CD14-positive monocyte (primary cell): Measurements from ENCODE around the gene CLPSL1. TPM values are rescaled to one million over a fixed set of nuclear protein-coding genes. Genes with fewer than 3 reads are reported as not detected.

Experiments
- DNase-seq, 3 donors: peaks; one replicate each; pipeline ENCODE4 v3.0.0-alpha.2; 2011 to 2022
- H2AFZ ChIP-seq: 2 replicates; pipeline ENCODE4 v1.6.0; 2012; ENCODE audit warnings: mild to moderate bottlenecking, low read depth, low read length, inconsistent platforms; ENCODE audit not compliant: insufficient read depth, poor library complexity, severe bottlenecking
- H3K27ac ChIP-seq, 2 donors: 1 replicate in 1 of 2; 2 replicates in 1 of 2; pipeline ENCODE4 v1.5.1; 2012 to 2013; ENCODE audit warnings: low read length in 2 of 2, control low read depth in 1 of 2, inconsistent platforms in 1 of 2, low read depth in 1 of 2, mild to moderate bottlenecking in 1 of 2
- H3K27me3 ChIP-seq, 2 donors: one replicate each; pipeline versions ENCODE4 v1.6.0 to v1.6.1; 2011 to 2013; ENCODE audit warnings: low read length in 2 of 2; ENCODE audit not compliant: control insufficient read depth in 2 of 2, insufficient read depth in 2 of 2
- H3K36me3 ChIP-seq, 2 donors: replicated peaks in 1 of 2; 1 replicate in 1 of 2; 2 replicates in 1 of 2; pipeline versions ENCODE4 v1.5.1 to v1.6.1; 2012 to 2013; ENCODE audit warnings: low read length in 2 of 2, control low read depth in 1 of 2, inconsistent platforms in 1 of 2, mild to moderate bottlenecking in 1 of 2; ENCODE audit not compliant: insufficient read depth in 2 of 2, control insufficient read depth in 1 of 2
- H3K4me1 ChIP-seq, 2 donors: 1 replicate in 1 of 2; 2 replicates in 1 of 2; pipeline versions ENCODE4 v1.5.1 to v1.6.1; 2012 to 2013; ENCODE audit warnings: low read length in 2 of 2, control low read depth in 1 of 2, inconsistent platforms in 1 of 2, mild to moderate bottlenecking in 1 of 2, moderate library complexity in 1 of 2; ENCODE audit not compliant: insufficient read depth in 2 of 2, control insufficient read depth in 1 of 2
- H3K4me2 ChIP-seq: replicated peaks from 2 replicates; pipeline ENCODE3; 2012; ENCODE audit warnings: low read length, moderate library complexity, mild to moderate bottlenecking; ENCODE audit not compliant: poor library complexity, severe bottlenecking; ENCODE audit errors: extremely low read depth
- H3K4me3 ChIP-seq, 3 experiments: fragments of 200-600 bp in 1 of 3; sonication (generic) in 1 of 3; replicated peaks in 1 of 3; 1 replicate in 2 of 3; 2 replicates in 1 of 3; pipeline ENCODE4 v1.5.1; 2011 to 2013; ENCODE audit warnings: low read length in 3 of 3, mild to moderate bottlenecking in 3 of 3, control low read depth in 2 of 3, low read depth in 2 of 3, inconsistent platforms in 1 of 3, moderate library complexity in 1 of 3
- H3K79me2 ChIP-seq: 2 replicates; pipeline ENCODE4 v1.6.0; 2012; ENCODE audit warnings: mild to moderate bottlenecking, control low read depth, inconsistent platforms, low read length, moderate library complexity; ENCODE audit not compliant: insufficient read depth
- H3K9ac ChIP-seq: 2 replicates; pipeline ENCODE4 v1.6.0; 2017; ENCODE audit warnings: low read length, mild to moderate bottlenecking; ENCODE audit not compliant: insufficient read depth, poor library complexity, severe bottlenecking
- H3K9me3 ChIP-seq, 2 donors: replicated peaks in 1 of 2; 1 replicate in 1 of 2; 2 replicates in 1 of 2; pipeline versions ENCODE4 v1.5.1 to v1.6.1; 2012 to 2013; ENCODE audit warnings: low read length in 2 of 2, control low read depth in 1 of 2; ENCODE audit not compliant: control insufficient read depth in 1 of 2, insufficient read depth in 1 of 2
- H4K20me1 ChIP-seq: 2 replicates; pipeline ENCODE4 v1.6.0; 2012; ENCODE audit warnings: mild to moderate bottlenecking, low read length, control low read depth, moderate library complexity; ENCODE audit not compliant: insufficient read depth
- H3K27ac Mint-ChIP-seq, 7 donors: one replicate each; pipeline ENCODE4 v1.8.0; 2020; ENCODE audit warnings: mild to moderate bottlenecking in 7 of 7, mixed read lengths in 7 of 7, moderate library complexity in 6 of 7, inconsistent platforms in 2 of 7
- H3K27me3 Mint-ChIP-seq, 3 donors: one replicate each; pipeline ENCODE4 v1.8.0; 2021 to 2022; ENCODE audit warnings: low read depth in 3 of 3, mild to moderate bottlenecking in 3 of 3, mixed read lengths in 3 of 3, moderate library complexity in 3 of 3, inconsistent platforms in 1 of 3
- H3K36me3 Mint-ChIP-seq, 2 donors: one replicate each; pipeline ENCODE4 v1.8.0; 2020; ENCODE audit warnings: mixed read lengths in 2 of 2, inconsistent platforms in 1 of 2, mild to moderate bottlenecking in 1 of 2
- H3K4me1 Mint-ChIP-seq: one replicate; pipeline ENCODE4 v1.8.0; 2020; ENCODE audit warnings: mild to moderate bottlenecking, mixed read lengths
- H3K4me3 Mint-ChIP-seq, 2 donors: one replicate each; pipeline ENCODE4 v1.8.0; 2020; ENCODE audit warnings: mild to moderate bottlenecking in 2 of 2, mixed read lengths in 2 of 2, moderate library complexity in 1 of 2
- H3K9me3 Mint-ChIP-seq, 7 donors: one replicate each; pipeline ENCODE4 v1.8.0; 2020 to 2022; ENCODE audit warnings: mixed read lengths in 7 of 7, mild to moderate bottlenecking in 6 of 7, moderate library complexity in 6 of 7, inconsistent platforms in 2 of 7
- WGBS: methylation state at CpG from one replicate; pipeline ENCODE4 v1.1.5; 2013; ENCODE audit warnings: missing lambda C conversion rate; ENCODE audit not compliant: insufficient coverage; 5-methylcytosine and 5-hydroxymethylcytosine counted together
- intact Hi-C, 2 donors: fragments of 100-400 bp; cut with micrococcal nuclease; formaldehyde crosslinking; loops; one replicate each; pipeline versions ENCODE4 v1.15.0 to v1.15.1; 2023
- polyA plus RNA-seq, 3 donors: library from polyadenylated mRNA; depleted of rRNA in 1 of 3; unstranded in 2 of 3; stranded (reverse) in 1 of 3; fragments of 300-500 nt in 2 of 3; fragments of >200 nt in 1 of 3; fragmentation: Illumina TruSeq in 2 of 3; gene quantifications; 1 replicate in 2 of 3; 2 replicates in 1 of 3; pipeline ENCODE4 v1.2.3, GENCODE V29; 2012 to 2021
- TF ChIP-seq, protein P1 (sequence below): fragments of 200-600 bp; IDR thresholded peaks from one replicate; pipeline ENCODE4 v1.8.0; 2022; ENCODE audit warnings: antibody characterized with exemption, mild to moderate bottlenecking

CLPSL1 gene
- polyA plus RNA-seq, 3 donors, result not detected

DNA sequence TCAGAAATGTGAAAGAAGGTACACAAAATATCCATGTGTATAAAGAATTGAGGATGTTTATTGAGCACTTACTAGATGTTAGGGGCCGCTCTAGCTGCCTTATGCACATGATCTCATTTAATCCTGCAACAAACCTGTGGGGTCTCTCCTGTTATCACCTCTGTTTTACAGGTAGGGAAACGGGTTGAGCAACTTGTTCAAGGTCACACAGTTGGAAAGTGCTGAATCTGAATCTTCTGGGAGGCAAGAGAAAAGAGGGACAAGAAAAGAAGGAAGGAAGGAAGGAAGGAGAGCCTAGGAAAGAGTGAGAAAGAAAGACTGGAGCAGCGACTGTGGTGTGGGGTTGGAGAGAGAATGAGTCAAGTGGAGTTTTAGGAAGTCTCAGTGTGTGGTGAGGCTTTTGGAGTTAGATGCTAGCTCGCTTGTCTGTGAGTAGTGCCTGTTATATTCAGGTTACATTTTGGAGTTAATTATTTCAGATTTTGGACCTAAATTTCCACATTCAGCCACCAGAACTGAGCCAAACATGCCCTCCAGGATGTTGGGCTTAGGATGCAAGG is 7.7 kb downstream of the CLPSL1 start:
- TF ChIP-seq, protein P1, sequence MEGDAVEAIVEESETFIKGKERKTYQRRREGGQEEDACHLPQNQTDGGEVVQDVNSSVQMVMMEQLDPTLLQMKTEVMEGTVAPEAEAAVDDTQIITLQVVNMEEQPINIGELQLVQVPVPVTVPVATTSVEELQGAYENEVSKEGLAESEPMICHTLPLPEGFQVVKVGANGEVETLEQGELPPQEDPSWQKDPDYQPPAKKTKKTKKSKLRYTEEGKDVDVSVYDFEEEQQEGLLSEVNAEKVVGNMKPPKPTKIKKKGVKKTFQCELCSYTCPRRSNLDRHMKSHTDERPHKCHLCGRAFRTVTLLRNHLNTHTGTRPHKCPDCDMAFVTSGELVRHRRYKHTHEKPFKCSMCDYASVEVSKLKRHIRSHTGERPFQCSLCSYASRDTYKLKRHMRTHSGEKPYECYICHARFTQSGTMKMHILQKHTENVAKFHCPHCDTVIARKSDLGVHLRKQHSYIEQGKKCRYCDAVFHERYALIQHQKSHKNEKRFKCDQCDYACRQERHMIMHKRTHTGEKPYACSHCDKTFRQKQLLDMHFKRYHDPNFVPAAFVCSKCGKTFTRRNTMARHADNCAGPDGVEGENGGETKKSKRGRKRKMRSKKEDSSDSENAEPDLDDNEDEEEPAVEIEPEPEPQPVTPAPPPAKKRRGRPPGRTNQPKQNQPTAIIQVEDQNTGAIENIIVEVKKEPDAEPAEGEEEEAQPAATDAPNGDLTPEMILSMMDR, result no peak
- H3K9me3 ChIP-seq, result no peaks in the 10 kb centered on the region
- no peaks in the 10 kb centered on the region for H4K20me1 ChIP-seq
- no peak for DNase-seq
- peaks cover 45 to 61% (median 51%) of the 10 kb centered on the region in 3 donors for H3K27me3 Mint-ChIP-seq
- H3K79me2 ChIP-seq, result no peaks in the 10 kb centered on the region
- H3K9ac ChIP-seq, result no peak overlapping the region
- H3K9me3 Mint-ChIP-seq, result peaks cover 0 to 10% (median 0%) of the 10 kb centered on the region in 7 donors
- H3K4me3 ChIP-seq, result no peak overlapping the region
- no peaks in the 10 kb centered on the region for H3K4me1 ChIP-seq
- peaks cover 3% of the 10 kb centered on the region for H3K4me1 Mint-ChIP-seq
- 88% methylated on average over 3 of the region's 4 CpGs for WGBS
- intact Hi-C loops, result no loop called here
- no peak overlapping the region for H3K27ac Mint-ChIP-seq
- peaks cover 17 to 39% of the 10 kb centered on the region in 2 donors for H3K27me3 ChIP-seq
- no peak overlapping the region for H3K27ac ChIP-seq
- H2AFZ ChIP-seq, result no peak overlapping the region
- no peak overlapping the region for H3K4me3 Mint-ChIP-seq
- H3K36me3 Mint-ChIP-seq, result no peaks in the 10 kb centered on the region
- H3K36me3 ChIP-seq, result no peaks in the 10 kb centered on the region
- H3K4me2 ChIP-seq, result no peak overlapping the region

- H3K9me3 Mint-ChIP-seq, result peaks cover 0 to 7% (median 0%) of the 10 kb centered on the region in 7 donors
Observed at GRCh38 chr6:35790683-35791082, 9.9 kb downstream of the CLPSL1 start.

More at GRCh38 chr6:35790683-35791082, 9.9 kb downstream of the CLPSL1 start:
- Histone ChIP-seq H4K20me1 (no peaks in the 10 kb centered on the region), H3K9ac (no peak overlapping the region), H3K4me1 (no peaks in the 10 kb centered on the region), H3K4me3 (no peak overlapping the region), H3K36me3 (no peaks in the 10 kb centered on the region), H2AFZ (no peak overlapping the region), H3K79me2 (no peaks in the 10 kb centered on the region), H3K4me2 (no peak overlapping the region), H3K27ac (no peak overlapping the region), H3K27me3 (peaks cover 17 to 35% of the 10 kb centered on the region in 2 donors), H3K9me3 (no peaks in the 10 kb centered on the region)
- intact Hi-C loops, result no loop called here
- TF ChIP-seq, protein P1, result no peak
- 77% methylated on average over 5 of the region's 5 CpGs for WGBS
- DNase-seq, result no peak
- Mint-ChIP-seq H3K27ac (peak overlapping the region in 1 of 7 donors; percentile 20), H3K36me3 (no peaks in the 10 kb centered on the region), H3K4me3 (no peak overlapping the region), H3K27me3 (peaks cover 44 to 49% (median 46%) of the 10 kb centered on the region in 3 donors), H3K4me1 (peaks cover 3% of the 10 kb centered on the region)
